ENCODE data around the gene ZDHHC8.

The ZDHHC8 gene

DNA sequence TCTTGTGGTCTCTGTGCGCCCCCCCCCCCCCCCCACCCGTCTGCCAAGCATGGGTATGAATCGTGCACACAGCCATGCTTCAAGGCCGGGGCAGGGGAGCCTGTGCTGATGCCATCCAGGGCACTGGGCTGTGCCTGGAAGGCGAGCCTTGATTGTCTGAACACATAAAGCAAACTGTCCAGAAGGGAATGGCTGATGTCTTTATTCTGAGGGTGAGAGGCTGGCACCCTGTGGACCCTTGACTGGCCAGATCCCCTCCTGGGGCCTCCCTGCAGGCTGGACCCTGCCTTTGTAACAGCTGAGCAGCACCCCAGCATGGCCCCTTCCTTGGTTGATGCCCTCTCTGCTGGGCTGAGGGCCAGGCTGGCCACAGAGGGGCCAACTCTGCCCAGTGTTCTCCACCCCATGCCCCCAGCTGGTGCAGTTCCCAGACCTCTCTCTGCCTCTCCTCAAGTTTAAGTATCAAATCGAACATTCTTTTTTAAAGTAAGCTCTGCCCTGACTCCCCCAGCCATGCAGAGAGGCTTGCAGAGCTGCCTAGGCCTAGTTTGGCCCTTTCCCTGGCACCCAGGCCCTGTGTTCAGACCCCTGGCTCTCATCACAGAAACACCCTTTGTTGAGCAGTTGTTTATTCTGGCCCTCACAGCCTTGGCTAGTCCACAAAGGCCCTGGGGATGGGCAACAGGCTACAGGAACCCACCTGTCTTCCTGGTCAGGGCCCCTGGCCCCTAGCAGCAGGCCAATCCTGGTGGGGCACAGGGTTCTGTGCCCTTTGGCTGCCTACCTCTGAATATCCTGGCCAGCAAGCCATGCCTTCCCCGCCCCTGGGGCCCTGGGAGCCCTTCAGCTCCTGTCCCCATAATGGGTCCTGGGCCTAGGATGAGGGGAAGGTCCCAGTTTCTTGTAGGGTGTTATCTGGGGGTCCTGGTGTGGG, 19.6 kb upstream of the ZDHHC8 start:
- peaks cover 96% of the 10 kb centered on the region for H3K36me3 ChIP-seq
- H3K4me3 ChIP-seq (ENCODE audit: low read depth, low read length): no peak overlapping the region
- H3K9me3 ChIP-seq (ENCODE audit: severe bottlenecking): no peaks in the 10 kb centered on the region
- DNase-seq: no peak
- peak overlapping the region; percentile 46 for H3K27ac ChIP-seq
- TF ChIP-seq, protein P1, sequence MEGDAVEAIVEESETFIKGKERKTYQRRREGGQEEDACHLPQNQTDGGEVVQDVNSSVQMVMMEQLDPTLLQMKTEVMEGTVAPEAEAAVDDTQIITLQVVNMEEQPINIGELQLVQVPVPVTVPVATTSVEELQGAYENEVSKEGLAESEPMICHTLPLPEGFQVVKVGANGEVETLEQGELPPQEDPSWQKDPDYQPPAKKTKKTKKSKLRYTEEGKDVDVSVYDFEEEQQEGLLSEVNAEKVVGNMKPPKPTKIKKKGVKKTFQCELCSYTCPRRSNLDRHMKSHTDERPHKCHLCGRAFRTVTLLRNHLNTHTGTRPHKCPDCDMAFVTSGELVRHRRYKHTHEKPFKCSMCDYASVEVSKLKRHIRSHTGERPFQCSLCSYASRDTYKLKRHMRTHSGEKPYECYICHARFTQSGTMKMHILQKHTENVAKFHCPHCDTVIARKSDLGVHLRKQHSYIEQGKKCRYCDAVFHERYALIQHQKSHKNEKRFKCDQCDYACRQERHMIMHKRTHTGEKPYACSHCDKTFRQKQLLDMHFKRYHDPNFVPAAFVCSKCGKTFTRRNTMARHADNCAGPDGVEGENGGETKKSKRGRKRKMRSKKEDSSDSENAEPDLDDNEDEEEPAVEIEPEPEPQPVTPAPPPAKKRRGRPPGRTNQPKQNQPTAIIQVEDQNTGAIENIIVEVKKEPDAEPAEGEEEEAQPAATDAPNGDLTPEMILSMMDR (IDR thresholded peaks at IDR 0.05; ENCODE audit: low read depth, low read length): no peak
- no peaks in the 10 kb centered on the region for H3K27me3 ChIP-seq (ENCODE audit: insufficient read depth, low read depth, severe bottlenecking)

DNA sequence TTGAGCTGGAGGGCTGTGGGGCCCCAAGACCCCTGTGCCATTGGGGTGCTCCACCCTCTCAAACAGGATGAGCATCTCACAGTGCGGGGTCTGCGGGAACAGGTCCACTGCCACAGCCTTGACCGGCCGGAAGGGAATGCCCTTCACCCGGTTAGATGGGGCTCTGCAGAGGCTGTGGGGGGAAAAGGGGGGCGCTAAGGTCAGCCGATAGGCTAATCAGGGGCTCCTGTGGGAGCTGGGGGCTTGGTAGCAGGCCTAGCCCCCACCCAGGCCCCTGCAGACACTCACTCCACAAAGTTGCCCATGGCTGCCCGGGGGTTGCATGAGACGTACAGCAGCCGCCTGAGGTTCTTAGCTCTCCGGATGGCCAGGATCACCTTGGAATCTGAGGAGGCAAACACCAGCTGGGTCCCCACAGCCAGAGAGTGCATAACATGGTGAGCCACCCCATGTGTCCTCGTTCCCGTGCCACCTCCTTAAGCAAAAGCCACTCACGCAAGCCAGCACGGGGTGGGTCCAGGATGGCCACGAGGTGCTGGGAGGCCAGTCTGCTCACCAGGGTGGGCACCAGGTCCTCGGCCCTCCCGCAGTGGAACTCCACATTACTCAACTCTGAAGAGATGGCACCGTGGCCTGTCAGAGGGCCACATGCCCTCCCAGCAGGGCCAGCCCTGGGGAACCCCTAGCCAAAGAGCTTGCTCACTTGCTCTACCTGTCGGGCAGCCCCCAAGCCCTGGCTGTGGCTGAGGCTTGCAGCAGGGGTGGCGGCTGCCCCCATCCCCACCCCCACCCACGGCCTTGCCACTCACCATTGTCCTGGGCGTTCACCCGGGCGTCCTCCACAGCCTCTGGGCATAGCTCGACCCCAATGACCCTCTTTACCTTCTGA, 18.7 kb upstream of the ZDHHC8 start:
- H3K27ac ChIP-seq: peak overlapping the region; percentile 31
- no peaks in the 10 kb centered on the region for H3K27me3 ChIP-seq (ENCODE audit: insufficient read depth, low read depth, severe bottlenecking)
- TF ChIP-seq, protein P1 (IDR thresholded peaks at IDR 0.05; ENCODE audit: low read depth, low read length): no peak
- peaks cover 89% of the 10 kb centered on the region for H3K36me3 ChIP-seq
- no peaks in the 10 kb centered on the region for H3K9me3 ChIP-seq (ENCODE audit: severe bottlenecking)
- no peak for DNase-seq
- no peak overlapping the region for H3K4me3 ChIP-seq (ENCODE audit: low read depth, low read length)

DNA sequence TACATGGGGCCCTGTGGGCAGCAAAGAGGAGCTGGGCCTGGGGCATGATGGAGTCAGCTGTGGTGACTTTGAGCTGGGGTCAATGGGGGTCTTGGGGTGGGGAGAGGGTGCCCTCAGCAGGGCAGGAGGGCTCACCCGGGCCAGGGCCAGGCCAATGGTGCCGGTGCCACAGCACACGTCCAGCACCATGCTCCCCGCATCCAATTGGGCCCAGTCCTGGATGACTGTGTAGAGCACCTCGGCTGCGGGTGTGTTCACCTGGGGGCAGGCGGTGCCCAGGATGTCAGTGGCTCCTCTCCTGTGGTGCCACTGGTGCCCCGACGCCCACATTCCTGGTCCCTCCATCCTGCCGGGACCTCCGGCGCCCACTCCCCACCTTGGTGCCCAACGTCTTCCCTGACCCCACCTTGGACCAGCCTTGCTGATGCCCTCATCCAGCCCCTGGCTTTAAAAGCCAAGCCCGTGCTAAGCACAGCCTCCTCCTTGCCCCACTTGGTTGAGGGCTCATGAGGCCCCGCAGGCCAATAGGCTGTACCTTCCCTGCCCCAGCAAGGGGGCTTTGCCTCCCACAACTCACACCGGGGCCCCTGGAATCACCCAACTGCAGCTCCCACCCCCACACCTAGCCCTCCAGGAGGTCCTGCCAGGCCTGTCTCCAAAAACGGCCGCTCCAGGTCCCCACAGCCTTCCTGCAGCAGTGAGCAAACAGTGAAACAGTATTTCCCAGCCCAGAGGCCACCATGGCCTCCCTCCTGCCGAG, 17.9 kb upstream of the ZDHHC8 start:
- H3K4me3 ChIP-seq (ENCODE audit: low read depth, low read length): no peak overlapping the region
- DNase-seq: no peak
- H3K9me3 ChIP-seq (ENCODE audit: severe bottlenecking): no peaks in the 10 kb centered on the region
- H3K36me3 ChIP-seq: peaks cover 89% of the 10 kb centered on the region
- no peaks in the 10 kb centered on the region for H3K27me3 ChIP-seq (ENCODE audit: insufficient read depth, low read depth, severe bottlenecking)
- no peak overlapping the region for H3K27ac ChIP-seq
- TF ChIP-seq, protein P1 (IDR thresholded peaks at IDR 0.05; ENCODE audit: low read depth, low read length): no peak

DNA sequence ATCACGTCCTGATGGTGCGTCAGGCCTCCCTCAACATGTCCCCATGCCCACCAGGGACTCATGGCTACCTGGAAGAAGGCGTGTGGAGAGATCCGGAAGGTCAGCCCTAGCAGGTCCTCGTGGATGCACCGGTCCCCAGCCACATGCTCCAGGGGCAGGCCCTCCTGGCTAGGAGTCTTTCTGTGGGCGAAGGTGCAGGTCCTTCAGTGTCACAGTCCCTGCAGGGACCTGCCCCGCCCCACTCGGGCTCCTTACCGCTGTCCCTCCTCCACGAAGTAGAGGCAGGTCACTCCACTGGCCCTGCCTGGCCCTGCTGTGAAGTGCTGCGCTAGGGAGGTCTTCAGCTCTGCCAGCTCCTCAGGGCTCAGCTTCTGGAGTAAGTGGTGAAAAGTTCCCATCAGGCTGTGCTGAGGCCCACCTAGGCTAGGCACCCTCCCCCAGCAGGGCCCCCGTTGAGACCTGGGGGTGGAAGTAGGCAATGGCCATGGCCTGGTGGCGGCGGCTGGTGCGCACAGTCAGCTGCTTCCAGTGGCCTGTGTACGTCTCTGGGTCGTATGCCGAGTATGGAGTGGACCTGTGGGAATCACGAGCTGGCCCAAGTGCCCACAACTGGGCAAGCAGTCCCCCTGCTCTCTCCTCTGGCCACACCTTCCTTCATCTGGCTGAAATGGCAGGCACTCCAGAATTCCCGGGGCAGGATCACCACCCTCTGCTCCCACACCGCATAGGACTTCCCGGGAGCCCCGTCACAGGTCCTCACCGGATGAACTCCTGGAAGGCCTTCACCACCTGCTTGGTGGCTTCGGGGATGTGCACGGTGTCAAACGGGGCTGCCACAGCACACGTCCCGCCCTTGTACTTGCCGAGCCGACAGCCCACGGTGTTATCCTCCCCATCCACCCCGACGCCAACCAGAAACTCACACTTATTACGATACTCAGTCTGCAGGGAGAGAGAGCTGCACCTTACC, 16.8 kb upstream of the ZDHHC8 start:
- TF ChIP-seq, protein P1 (IDR thresholded peaks at IDR 0.05; ENCODE audit: low read depth, low read length): no peak
- H3K9me3 ChIP-seq (ENCODE audit: severe bottlenecking): no peaks in the 10 kb centered on the region
- H3K36me3 ChIP-seq: peaks cover 89% of the 10 kb centered on the region
- no peak overlapping the region for H3K27ac ChIP-seq
- no peak overlapping the region for H3K4me3 ChIP-seq (ENCODE audit: low read depth, low read length)
- no peaks in the 10 kb centered on the region for H3K27me3 ChIP-seq (ENCODE audit: insufficient read depth, low read depth, severe bottlenecking)
- DNase-seq: no peak
